HepG2 (cell line): ENCODE data around the gene WDR54. TPM values are rescaled to one million over a fixed set of nuclear protein-coding genes. Genes with fewer than 3 reads are reported as not detected.
A peak's percentile ranks its signal among the peaks of the same experiment; 100 is the strongest.

Source experiments
- ATAD3A ChIP-seq: sonication (generic); formaldehyde crosslinking; IDR thresholded peaks from 2 replicates; pipeline ENCODE4 v1.4.0; 2020; ENCODE audit warnings: missing genetic modification reagents
- BATF2 ChIP-seq: sonication (generic); formaldehyde crosslinking; IDR thresholded peaks from 2 replicates; pipeline ENCODE4 v1.8.0; 2022; ENCODE audit warnings: mild to moderate bottlenecking, missing genetic modification reagents, moderate library complexity
- BORCS8-MEF2B ChIP-seq: sonication (generic); formaldehyde crosslinking; IDR thresholded peaks from 2 replicates; pipeline ENCODE4 v1.8.0; 2022; ENCODE audit warnings: mild to moderate bottlenecking, missing genetic modification reagents
- BRD4 ChIP-seq: sonication (generic); formaldehyde crosslinking; IDR thresholded peaks from 2 replicates; pipeline ENCODE4 v1.4.0; 2020; ENCODE audit warnings: missing genetic modification reagents
- CCDC6 ChIP-seq: sonication (generic); formaldehyde crosslinking; IDR thresholded peaks from 2 replicates; pipeline ENCODE4 v1.8.1; 2022; ENCODE audit warnings: mild to moderate bottlenecking, missing genetic modification reagents, moderate library complexity
- DNMT3B ChIP-seq: conservative IDR thresholded peaks from 2 replicates; pipeline ENCODE4 v1.6.1; 2016; ENCODE audit warnings: missing biosample characterization, control low read depth
- MED13 ChIP-seq: sonication (generic); formaldehyde crosslinking; IDR thresholded peaks from 2 replicates; pipeline ENCODE4 v1.5.0; 2020; ENCODE audit warnings: missing genetic modification reagents
- MYNN ChIP-seq: sonication (generic); formaldehyde crosslinking; IDR thresholded peaks from 2 replicates; pipeline ENCODE4 v1.4.0; 2020; ENCODE audit warnings: mild to moderate bottlenecking, low read depth, missing genetic modification reagents
- PHF5A ChIP-seq: IDR thresholded peaks from one replicate; pipeline ENCODE4 v1.6.1; 2018; ENCODE audit warnings: low read depth, missing genetic modification reagents; ENCODE audit not compliant: unreplicated experiment
- REXO4 ChIP-seq: sonication (generic); formaldehyde crosslinking; IDR thresholded peaks from 2 replicates; pipeline ENCODE4 v1.8.0; 2022; ENCODE audit warnings: missing genetic modification reagents, mild to moderate bottlenecking, borderline replicate concordance
- TAF15 ChIP-seq: fragments of 200-400 bp; formaldehyde crosslinking; IDR thresholded peaks from one replicate; pipeline ENCODE4 v1.6.1; 2018; ENCODE audit warnings: mild to moderate bottlenecking, low read depth, low read length; ENCODE audit not compliant: poor library complexity, severe bottlenecking
- TEAD3 ChIP-seq: optimal IDR thresholded peaks from 2 replicates; pipeline ENCODE3; 2016; ENCODE audit warnings: borderline replicate concordance
- THAP11 ChIP-seq: IDR thresholded peaks from 2 replicates; pipeline ENCODE4 v1.6.1; 2016; ENCODE audit warnings: missing biosample characterization, missing genetic modification reagents
- ZHX2 ChIP-seq, 2 experiments: sonication (generic) in 1 of 2; formaldehyde crosslinking in 1 of 2; IDR thresholded peaks; 2 replicates each; pipeline versions ENCODE4 v1.6.1 to v1.9.0; 2014 to 2022; ENCODE audit warnings: antibody characterized with exemption in 1 of 2, borderline replicate concordance in 1 of 2, inconsistent platforms in 1 of 2, low read depth in 1 of 2, missing genetic modification reagents in 1 of 2
- ZNF138 ChIP-seq: sonication (generic); formaldehyde crosslinking; IDR thresholded peaks from 2 replicates; pipeline ENCODE4 v1.5.0; 2020; ENCODE audit warnings: mild to moderate bottlenecking, low read depth, missing genetic modification reagents
- ZNF546 ChIP-seq: sonication (generic); formaldehyde crosslinking; conservative IDR thresholded peaks from 2 replicates; pipeline ENCODE4 v1.8.1; 2023; ENCODE audit warnings: mild to moderate bottlenecking, missing genetic modification reagents
- ZNF577 ChIP-seq: sonication (generic); formaldehyde crosslinking; IDR thresholded peaks from 2 replicates; pipeline ENCODE4 v1.4.0; 2020; ENCODE audit warnings: mild to moderate bottlenecking, low read depth, missing genetic modification reagents, borderline replicate concordance
- ZNF780A ChIP-seq: sonication (generic); formaldehyde crosslinking; IDR thresholded peaks from 2 replicates; pipeline ENCODE4 v1.8.0; 2022; ENCODE audit warnings: mild to moderate bottlenecking, missing genetic modification reagents, moderate library complexity
- ZXDC ChIP-seq: sonication (generic); formaldehyde crosslinking; IDR thresholded peaks from 2 replicates; pipeline ENCODE4 v1.5.0; 2020; ENCODE audit warnings: mild to moderate bottlenecking, missing genetic modification reagents
- polyA plus RNA-seq, 8 experiments: library from polyadenylated mRNA; depleted of rRNA in 3 of 8; stranded (reverse) in 7 of 8; unstranded in 1 of 8; fragments of >200 nt; fragmentation: Illumina TruSeq in 4 of 8; extraction: Trizol in 4 of 8; gene quantifications; 2 replicates each; pipeline versions ENCODE4 v1.2.1 to v1.2.3, GENCODE V29; 2011 to 2016; ENCODE audit warnings: low read depth in 4 of 8, missing spikeins in 1 of 8, mixed read lengths in 1 of 8; ENCODE audit not compliant: insufficient read depth in 1 of 8
- total RNA-seq, 5 experiments: library from RNA; depleted of rRNA; stranded (reverse); fragments of >200 nt; fragmentation: Illumina TruSeq; extraction: Trizol; gene quantifications; 2 replicates each; pipeline ENCODE4 v1.2.3, GENCODE V29; 2016; ENCODE audit warnings: low read depth in 1 of 5

The WDR54 gene
- total and polyA plus RNA-seq, 2 of the 13 experiments (the other 11 are each of a cell fraction or from before 2014, with no cell fraction given) = 2.0 to 17.3 TPM

GRCh38 chr2:74421221-74421870 is at the start of gene WDR54, which contains the start of gene C2orf81 (continued):
- peak; percentile 50; the same call in 1 of the 2 replicates for TF ChIP-seq ZHX2 (IDR thresholded peaks at IDR 0.05; ENCODE audit: low read depth)
- TF ChIP-seq ZHX2 (CRISPR knock-in tag; IDR thresholded peaks at IDR 0.05; ENCODE audit: borderline replicate concordance) = no peak
- no peak for TF ChIP-seq ATAD3A (CRISPR knock-in tag)
- no peak for TF ChIP-seq THAP11 (CRISPR knock-in tag)
- no peak for TF ChIP-seq PHF5A (CRISPR knock-in tag)
- no peak for TF ChIP-seq MED13 (CRISPR knock-in tag)
- TF ChIP-seq REXO4 (CRISPR knock-in tag) = no peak
- peak; percentile 49; the same call in 1 of the 2 replicates for TF ChIP-seq BATF2
- no peak for TF ChIP-seq CCDC6 (CRISPR knock-in tag)
- peak; percentile 69 for TF ChIP-seq TEAD3 (CRISPR knock-in tag)
- 0 out of 2 replicates have a peak, but pooled peaks have one; percentile 22 for TF ChIP-seq ZNF546 (CRISPR knock-in tag)
- TF ChIP-seq DNMT3B (CRISPR knock-in tag) = no peak
- no peak for TF ChIP-seq ZXDC (CRISPR knock-in tag)
- no peak for TF ChIP-seq MYNN (CRISPR knock-in tag)
- TF ChIP-seq ZNF138 (CRISPR knock-in tag) = no peak
- TF ChIP-seq TAF15 = no peak
- no peak for TF ChIP-seq BORCS8-MEF2B (CRISPR knock-in tag)
- TF ChIP-seq ZNF780A (CRISPR knock-in tag) = no peak
- no peak for TF ChIP-seq BRD4 (CRISPR knock-in tag)
- TF ChIP-seq ZNF577 (CRISPR knock-in tag) = no peak
